Endothelial cell of umbilical vein (primary cell): ENCODE data around the gene CNTFR. TPM values are rescaled to one million over a fixed set of nuclear protein-coding genes. Genes with fewer than 3 reads are reported as not detected.

ENCODE experiments used
- BruUV-seq: library from RNA; stranded (reverse); fragments of 400-500 nt; replicated peaks from 2 replicates; lab custom pipeline; 2021; lab: Mats Ljungman, UMichigan
- CTCF ChIA-PET: fragments of 300-600, 350-600 bp; sonication (Branson Sonifier 250); formaldehyde crosslinking; loops from one replicate; lab custom pipeline; 2021; ENCODE audit warnings: antibody characterized with exemption, inconsistent platforms; lab: Charles Lee
- POLR2A ChIA-PET: fragments of 300-600, 350-600 bp; sonication (Branson Sonifier 250); formaldehyde crosslinking; loops from one replicate; lab custom pipeline; 2021; ENCODE audit warnings: antibody characterized with exemption, inconsistent platforms; lab: Charles Lee
- DNase-seq: peaks from one replicate; pipeline ENCODE4 v3.0.0-alpha.2; 2011; ENCODE audit warnings: low read depth, low spot score
- FAIRE-seq: peaks from 2 replicates; lab custom pipeline; 2011; peaks lifted over from hg19 to GRCh38; lab: Jason Lieb, UNC
- H2AFZ ChIP-seq: 2 replicates; pipeline ENCODE4 v1.6.0; 2012; ENCODE audit warnings: low read depth, low read length, control low read depth, inconsistent platforms
- H3K27ac ChIP-seq: 2 replicates; pipeline ENCODE4 v1.5.1; 2011; ENCODE audit warnings: low read depth, mild to moderate bottlenecking, control low read depth, low read length, moderate library complexity; ENCODE audit not compliant: insufficient read depth
- H3K27me3 ChIP-seq, 2 experiments: 2 replicates each; pipeline versions ENCODE4 v1.6.0 to v1.6.1; 2011; ENCODE audit warnings: low read length in 2 of 2, mixed read lengths in 1 of 2; ENCODE audit not compliant: control insufficient read depth in 2 of 2, insufficient read depth in 2 of 2
- H3K36me3 ChIP-seq, 2 experiments: 2 replicates in 1 of 2; 3 replicates in 1 of 2; pipeline ENCODE4 v1.5.1; 2011; ENCODE audit warnings: low read length in 2 of 2, mild to moderate bottlenecking in 1 of 2, moderate library complexity in 1 of 2; ENCODE audit not compliant: control insufficient read depth in 2 of 2, insufficient read depth in 2 of 2; ENCODE audit errors: extremely low read depth in 1 of 2
- H3K4me1 ChIP-seq: 3 replicates; pipeline ENCODE4 v1.5.1; 2011; ENCODE audit warnings: mild to moderate bottlenecking, low read length; ENCODE audit not compliant: control insufficient read depth, insufficient read depth; ENCODE audit errors: extremely low read depth
- H3K4me2 ChIP-seq: 2 replicates; pipeline ENCODE4 v1.6.1; 2011; ENCODE audit warnings: low read length, control low read depth, mixed read lengths; ENCODE audit not compliant: insufficient read depth
- H3K4me3 ChIP-seq, 3 experiments: fragments of 200-600 bp in 1 of 3; sonication (generic), shearing (Covaris generic) in 1 of 3; replicated peaks in 1 of 3; 2 replicates each; pipeline ENCODE4 v1.5.1; 2011 to 2016; ENCODE audit warnings: control low read depth in 3 of 3, low read length in 3 of 3, mild to moderate bottlenecking in 2 of 3, inconsistent platforms in 1 of 3, low read depth in 1 of 3, moderate library complexity in 1 of 3; ENCODE audit not compliant: insufficient read depth in 1 of 3
- H3K79me2 ChIP-seq: 2 replicates; pipeline ENCODE4 v1.6.0; 2012; ENCODE audit warnings: low read length, inconsistent platforms; ENCODE audit not compliant: control insufficient read depth, insufficient read depth
- H3K9ac ChIP-seq: replicated peaks from 2 replicates; pipeline ENCODE3; 2011; ENCODE audit warnings: low read length, control low read depth; ENCODE audit not compliant: insufficient read depth; ENCODE audit errors: extremely low read depth
- H3K9me1 ChIP-seq: replicated peaks from 3 replicates; pipeline ENCODE4 v1.6.0; 2011; ENCODE audit warnings: mild to moderate bottlenecking, low read length; ENCODE audit not compliant: control insufficient read depth, insufficient read depth; ENCODE audit errors: extremely low read depth
- H3K9me3 ChIP-seq: replicated peaks from 2 replicates; pipeline ENCODE4 v1.5.1; 2012; ENCODE audit warnings: low read length, inconsistent platforms; ENCODE audit not compliant: control insufficient read depth, insufficient read depth
- H4K20me1 ChIP-seq: replicated peaks from 2 replicates; pipeline ENCODE3; 2011; ENCODE audit warnings: mild to moderate bottlenecking, low read length; ENCODE audit not compliant: control insufficient read depth, insufficient read depth; ENCODE audit errors: extremely low read depth
- EZH2 ChIP-seq: IDR thresholded peaks from 2 replicates; pipeline ENCODE4 v1.6.1; 2012; ENCODE audit warnings: borderline replicate concordance, low read depth, mild to moderate bottlenecking, moderate library complexity, low read length, inconsistent platforms; ENCODE audit not compliant: severe bottlenecking
- FOS ChIP-seq: IDR thresholded peaks from 2 replicates; pipeline ENCODE4 v1.6.1; 2011; ENCODE audit warnings: mild to moderate bottlenecking, low read length, moderate library complexity, borderline replicate concordance; ENCODE audit not compliant: insufficient read depth
- GATA2 ChIP-seq: IDR thresholded peaks from 2 replicates; pipeline ENCODE4 v1.7.0; 2011; ENCODE audit warnings: low read depth, mild to moderate bottlenecking, moderate library complexity, mixed read lengths, low read length; ENCODE audit not compliant: insufficient read length, insufficient read depth
- JUN ChIP-seq: IDR thresholded peaks from 2 replicates; pipeline ENCODE4 v1.6.1; 2011; ENCODE audit warnings: borderline replicate concordance, low read depth; ENCODE audit not compliant: insufficient read length, insufficient read depth
- MYC ChIP-seq: IDR thresholded peaks from one replicate; pipeline ENCODE4 v1.6.1; 2011; ENCODE audit warnings: mild to moderate bottlenecking, low read depth, low read length
- POLR2A ChIP-seq: IDR thresholded peaks from 2 replicates; pipeline ENCODE4 v1.6.1; 2012; ENCODE audit warnings: low read depth, mild to moderate bottlenecking, control low read depth, low read length
- POLR2AphosphoS5 ChIP-seq: IDR thresholded peaks from 2 replicates; pipeline ENCODE4 v1.6.1; 2012; ENCODE audit warnings: low read depth, mild to moderate bottlenecking, control low read depth, low read length, moderate library complexity; ENCODE audit not compliant: insufficient read depth
- dilution Hi-C: fragments of 300-500 bp; cut with MboI; formaldehyde crosslinking; loops from one replicate; pipeline ENCODE4 v1.15.0; 2019; ENCODE audit warnings: low sequenced_read_pairs; ENCODE audit not compliant: extremely low pct_ligation_motif_present
- intact Hi-C: fragments of 100-400 bp; cut with micrococcal nuclease; formaldehyde crosslinking; loops from one replicate; pipeline ENCODE4 v1.10.0; 2022
- polyA plus RNA-seq, 4 experiments: library from polyadenylated mRNA; depleted of rRNA in 3 of 4; stranded (reverse) in 3 of 4; unstranded in 1 of 4; fragments of >200 nt; gene quantifications; 2 replicates each; pipeline versions ENCODE4 v1.2.1 to v1.2.3, GENCODE V29; 2011 to 2012; ENCODE audit warnings: missing spikeins in 1 of 4
- total RNA-seq: library from RNA; stranded (reverse); gene quantifications from 2 replicates; pipeline ENCODE4 v1.2.3, GENCODE V29; 2021
- TF ChIP-seq, protein P1 (sequence below): IDR thresholded peaks from 2 replicates; pipeline ENCODE4 v1.6.1; 2011; ENCODE audit not compliant: insufficient read depth, insufficient read length
- TF ChIP-seq, protein P2 (sequence below), 2 donors: IDR thresholded peaks; 1 replicate in 1 of 2; 2 replicates in 1 of 2; pipeline ENCODE4 v1.5.1; 2011; ENCODE audit warnings: low read length in 2 of 2, mild to moderate bottlenecking in 2 of 2, moderate library complexity in 2 of 2, control low read depth in 1 of 2, inconsistent platforms in 1 of 2, low read depth in 1 of 2; ENCODE audit not compliant: insufficient read depth in 1 of 2; ENCODE audit errors: extremely low read depth in 1 of 2

The CNTFR gene
- total and polyA plus RNA-seq, 2 donors (not counting 3 experiments of a cell fraction or from before 2014, with no cell fraction given): not detected

DNA sequence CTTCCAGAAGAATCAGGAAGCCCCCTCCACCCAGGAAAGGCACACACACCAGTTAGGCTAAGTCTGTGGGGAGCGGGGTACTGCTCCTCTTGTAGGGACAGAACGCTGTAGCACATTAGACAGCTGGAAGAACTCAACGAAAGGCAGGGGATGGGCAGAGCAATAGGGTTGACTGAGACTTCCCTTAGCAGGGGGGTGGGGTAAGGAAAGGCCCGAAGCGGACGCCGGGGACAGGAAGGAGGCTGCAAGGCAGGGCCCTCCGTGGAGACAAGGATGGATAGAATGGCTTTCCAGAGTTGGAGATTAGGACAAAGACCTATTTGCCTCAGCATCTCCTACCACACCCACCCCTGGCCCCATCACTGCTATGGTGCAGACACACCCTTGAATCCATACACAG lies 14.3 kb downstream of the CNTFR start:
- Histone ChIP-seq H3K36me3 (no peaks in the 10 kb centered on the region), H3K4me3 (no peak overlapping the region), H3K9me1 (no peaks in the 10 kb centered on the region), H3K27ac (no peak overlapping the region), H3K4me1 (no peaks in the 10 kb centered on the region), H3K79me2 (no peaks in the 10 kb centered on the region), H3K4me2 (no peak overlapping the region), H3K9me3 (no peaks in the 10 kb centered on the region), H3K27me3 (peaks cover 40 to 43% of the 10 kb centered on the region in 2 experiments), H3K9ac (no peak overlapping the region), H2AFZ (no peak overlapping the region), H4K20me1 (no peaks in the 10 kb centered on the region)
- no peak for DNase-seq
- dilution Hi-C loops (no loop called here), intact Hi-C loops (no loop called here)
- ChIA-PET POLR2A (no interaction called here), CTCF (interaction anchor here (1.0 to 8.5 kb wide), 4 partner anchors 16 to 27 kb away, joined by 3 to 106 read pairs (median 9); no protein-coding TSS in a partner anchor)
- no peak for TF ChIP-seq MYC
- no peak for TF ChIP-seq FOS
- TF ChIP-seq GATA2: no peak
- no peak for TF ChIP-seq POLR2AphosphoS5
- TF ChIP-seq JUN: no peak
- no peak for TF ChIP-seq EZH2
- TF ChIP-seq, protein P1, sequence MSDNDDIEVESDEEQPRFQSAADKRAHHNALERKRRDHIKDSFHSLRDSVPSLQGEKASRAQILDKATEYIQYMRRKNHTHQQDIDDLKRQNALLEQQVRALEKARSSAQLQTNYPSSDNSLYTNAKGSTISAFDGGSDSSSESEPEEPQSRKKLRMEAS: no peak
- no peak for TF ChIP-seq POLR2A
- TF ChIP-seq, protein P2, sequence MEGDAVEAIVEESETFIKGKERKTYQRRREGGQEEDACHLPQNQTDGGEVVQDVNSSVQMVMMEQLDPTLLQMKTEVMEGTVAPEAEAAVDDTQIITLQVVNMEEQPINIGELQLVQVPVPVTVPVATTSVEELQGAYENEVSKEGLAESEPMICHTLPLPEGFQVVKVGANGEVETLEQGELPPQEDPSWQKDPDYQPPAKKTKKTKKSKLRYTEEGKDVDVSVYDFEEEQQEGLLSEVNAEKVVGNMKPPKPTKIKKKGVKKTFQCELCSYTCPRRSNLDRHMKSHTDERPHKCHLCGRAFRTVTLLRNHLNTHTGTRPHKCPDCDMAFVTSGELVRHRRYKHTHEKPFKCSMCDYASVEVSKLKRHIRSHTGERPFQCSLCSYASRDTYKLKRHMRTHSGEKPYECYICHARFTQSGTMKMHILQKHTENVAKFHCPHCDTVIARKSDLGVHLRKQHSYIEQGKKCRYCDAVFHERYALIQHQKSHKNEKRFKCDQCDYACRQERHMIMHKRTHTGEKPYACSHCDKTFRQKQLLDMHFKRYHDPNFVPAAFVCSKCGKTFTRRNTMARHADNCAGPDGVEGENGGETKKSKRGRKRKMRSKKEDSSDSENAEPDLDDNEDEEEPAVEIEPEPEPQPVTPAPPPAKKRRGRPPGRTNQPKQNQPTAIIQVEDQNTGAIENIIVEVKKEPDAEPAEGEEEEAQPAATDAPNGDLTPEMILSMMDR (IDR thresholded peaks at IDR 0.05; ENCODE audit: extremely low read depth in 1 of 2, insufficient read depth in 1 of 2, low read depth in 1 of 2, low read length in 2 of 2): no peak
- no TSS peak for BruUV-seq
- no peak for FAIRE-seq
